Adrenal gland (tissue), 12 donors: ENCODE results near the gene ITGA2. TPM values are rescaled to one million over a fixed set of nuclear protein-coding genes. Genes with fewer than 3 reads are reported as not detected.

ENCODE experiments used
- DNase-seq, 7 donors: peaks; one replicate each; pipeline ENCODE4 v3.0.0-alpha.2; 2019 to 2020
- H3K27ac ChIP-seq, 5 donors: fragments of 200-600 bp; sonication (generic) in 4 of 5; 1 replicate in 3 of 5; 2 replicates in 2 of 5; pipeline versions ENCODE4 v1.5.1 to v1.8.0; 2016 to 2020; ENCODE audit warnings: mild to moderate bottlenecking in 1 of 5
- H3K27me3 ChIP-seq: fragments of 200-600 bp; 2 replicates; pipeline ENCODE4 v1.8.0; 2021
- H3K36me3 ChIP-seq, 2 donors: fragments of 200-600 bp; replicated peaks in 1 of 2; 1 replicate in 1 of 2; 2 replicates in 1 of 2; pipeline versions ENCODE4 v1.5.1 to v1.8.0; 2018 to 2022
- H3K4me1 ChIP-seq, 2 donors: fragments of 200-600 bp; replicated peaks in 1 of 2; 1 replicate in 1 of 2; 2 replicates in 1 of 2; pipeline versions ENCODE4 v1.5.1 to v1.8.0; 2018 to 2021
- H3K4me3 ChIP-seq, 4 donors: fragments of 200-600 bp; sonication (generic) in 3 of 4; one replicate each; pipeline ENCODE4 v1.5.1; 2016 to 2018
- H3K9me3 ChIP-seq, 3 donors: fragments of 200-600 bp; sonication (generic) in 1 of 3; replicated peaks in 1 of 3; 1 replicate in 2 of 3; 2 replicates in 1 of 3; pipeline versions ENCODE4 v1.5.1 to v1.8.0; 2016 to 2021
- POLR2A ChIP-seq, 2 donors: fragments of 450-650 bp; IDR thresholded peaks; one replicate each; pipeline ENCODE4 v1.6.1; 2017; ENCODE audit warnings: antibody characterized with exemption in 2 of 2, mild to moderate bottlenecking in 2 of 2, moderate library complexity in 1 of 2
- WGBS, 4 donors: extraction: QIAGEN DNeasy Blood & Tissue Kit in 2 of 4; methylation state at CpG; one replicate each; pipeline versions ENCODE4 v1.1.5 to v1.1.7; 2013 to 2017; 5-methylcytosine and 5-hydroxymethylcytosine counted together
- intact Hi-C, 2 donors: fragments of 100-400 bp; cut with DNase I; formaldehyde crosslinking; loops; one replicate each; pipeline versions ENCODE4 v1.14.1 to v1.15.0; 2022 to 2023
- polyA plus RNA-seq, 3 donors: library from polyadenylated mRNA; stranded (reverse); fragments of 200-250 nt in 2 of 3; fragments of 350-450 nt in 1 of 3; fragmentation: Illumina TruSeq in 1 of 3; extraction: RNeasy Lipid Tissue Mini Kit (QIAGEN cat#74804) in 1 of 3; gene quantifications; one replicate each; pipeline ENCODE4 v1.2.3, GENCODE V29; 2013 to 2014
- total RNA-seq, 9 donors: library from RNA; depleted of rRNA in 4 of 9; stranded (reverse); fragments of >200 nt in 4 of 9; fragments of 120-200 nt in 1 of 9; fragmentation: NEBNext Ultra II Directional in 1 of 9; extraction: Animal tissue kit (Norgen Biotek cat#: 25700) in 1 of 9; gene quantifications; one replicate each; pipeline versions ENCODE4 v1.1.0 to v1.2.4, GENCODE V29; 2013 to 2023
- TF ChIP-seq, protein P1 (sequence below), 6 experiments: fragments of 450-650 bp in 4 of 6; fragments of 200-600 bp in 2 of 6; sonication (generic) in 1 of 6; IDR thresholded peaks; 1 replicate in 5 of 6; 2 replicates in 1 of 6; pipeline versions ENCODE4 v1.5.1 to v1.8.0; 2016 to 2021; ENCODE audit warnings: antibody characterized with exemption in 6 of 6, mild to moderate bottlenecking in 2 of 6, moderate library complexity in 1 of 6
- donor health status: healthy with polysubstance abuse.
- donor health status: Bipolar disorder and iron deficiency.
- donor health status: DM: yes; HTN: yes; CAD: no.
- donor health status: DM: no; HTN: no; CAD: no.
- donor health status: DM: no; HTN: no; CAD: no.
- donor health status: DM: yes; HTN: yes; CAD: no.

The ITGA2 gene
- total and polyA plus RNA-seq, 12 donors: 1.8 to 127 (median 20.8) TPM

GRCh38 chr5:53017383-53017782, 28.2 kb downstream of the ITGA2 start:
- TF ChIP-seq, protein P1, sequence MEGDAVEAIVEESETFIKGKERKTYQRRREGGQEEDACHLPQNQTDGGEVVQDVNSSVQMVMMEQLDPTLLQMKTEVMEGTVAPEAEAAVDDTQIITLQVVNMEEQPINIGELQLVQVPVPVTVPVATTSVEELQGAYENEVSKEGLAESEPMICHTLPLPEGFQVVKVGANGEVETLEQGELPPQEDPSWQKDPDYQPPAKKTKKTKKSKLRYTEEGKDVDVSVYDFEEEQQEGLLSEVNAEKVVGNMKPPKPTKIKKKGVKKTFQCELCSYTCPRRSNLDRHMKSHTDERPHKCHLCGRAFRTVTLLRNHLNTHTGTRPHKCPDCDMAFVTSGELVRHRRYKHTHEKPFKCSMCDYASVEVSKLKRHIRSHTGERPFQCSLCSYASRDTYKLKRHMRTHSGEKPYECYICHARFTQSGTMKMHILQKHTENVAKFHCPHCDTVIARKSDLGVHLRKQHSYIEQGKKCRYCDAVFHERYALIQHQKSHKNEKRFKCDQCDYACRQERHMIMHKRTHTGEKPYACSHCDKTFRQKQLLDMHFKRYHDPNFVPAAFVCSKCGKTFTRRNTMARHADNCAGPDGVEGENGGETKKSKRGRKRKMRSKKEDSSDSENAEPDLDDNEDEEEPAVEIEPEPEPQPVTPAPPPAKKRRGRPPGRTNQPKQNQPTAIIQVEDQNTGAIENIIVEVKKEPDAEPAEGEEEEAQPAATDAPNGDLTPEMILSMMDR (IDR thresholded peaks at IDR 0.05): no peak
- TF ChIP-seq POLR2A (IDR thresholded peaks at IDR 0.05): no peak
- H3K4me1 ChIP-seq: peaks cover 0 to 10% of the 10 kb centered on the region in 2 donors
- no peaks in the 10 kb centered on the region for H3K36me3 ChIP-seq
- no peaks in the 10 kb centered on the region for H3K9me3 ChIP-seq
- 85 to 97% (median 91%) methylated on average over 4 to 5 of the region's 5 CpGs for WGBS, 4 donors
- no peak for DNase-seq
- no peak overlapping the region for H3K4me3 ChIP-seq
- intact Hi-C loops: no loop called here
- H3K27me3 ChIP-seq: no peaks in the 10 kb centered on the region
- H3K27ac ChIP-seq: no peak overlapping the region

GRCh38 chr5:53017794-53018391, 28.7 kb downstream of the ITGA2 start:
- 88 to 97% (median 94%) methylated on average over 3 to 10 of the region's 10 CpGs for WGBS, 4 donors
- H3K27me3 ChIP-seq: no peaks in the 10 kb centered on the region
- H3K4me1 ChIP-seq: peaks cover 2 to 15% of the 10 kb centered on the region in 2 donors
- no peak for DNase-seq
- H3K36me3 ChIP-seq: no peaks in the 10 kb centered on the region
- H3K27ac ChIP-seq: no peak overlapping the region
- no peak overlapping the region for H3K4me3 ChIP-seq
- intact Hi-C loops: no loop called here
- no peaks in the 10 kb centered on the region for H3K9me3 ChIP-seq
- no peak for TF ChIP-seq POLR2A (IDR thresholded peaks at IDR 0.05)
- TF ChIP-seq, protein P1 (IDR thresholded peaks at IDR 0.05): no peak

DNA sequence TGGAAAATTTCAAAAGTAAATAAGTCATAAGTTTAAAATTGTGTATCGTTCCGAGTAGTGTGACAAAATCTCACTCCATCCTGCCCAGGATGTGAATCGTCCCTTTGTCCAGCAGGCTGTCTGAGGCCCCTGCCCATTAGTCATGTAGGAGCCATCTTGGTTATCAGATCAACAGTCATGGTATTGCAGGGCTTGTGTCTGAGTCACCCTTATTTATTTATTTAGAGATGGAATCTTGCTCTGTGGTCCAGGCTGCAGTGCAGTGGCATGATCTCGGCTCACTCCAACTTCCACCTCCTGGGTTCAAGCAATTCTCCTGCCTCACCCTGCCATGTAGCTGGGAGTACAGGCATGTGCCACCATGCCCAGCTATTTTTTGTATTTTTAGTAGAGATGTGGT, 30.2 kb downstream of the ITGA2 start:
- WGBS, 4 donors: 65 to 77% (median 76%) methylated on average over 4 of the region's 4 CpGs
- Histone ChIP-seq H3K4me1 (peaks cover 16 to 22% of the 10 kb centered on the region in 2 donors), H3K36me3 (no peaks in the 10 kb centered on the region), H3K9me3 (no peaks in the 10 kb centered on the region), H3K27ac (no peak overlapping the region), H3K4me3 (no peak overlapping the region), H3K27me3 (no peaks in the 10 kb centered on the region)
- intact Hi-C loops: no loop called here
- peak in 4 of 7 donors; percentile 42 to 66 (median 44) for DNase-seq
- no peak for TF ChIP-seq POLR2A (IDR thresholded peaks at IDR 0.05)
- TF ChIP-seq, protein P1 (IDR thresholded peaks at IDR 0.05): no peak

GRCh38 chr5:53022930-53023511, 33.9 kb downstream of the ITGA2 start:
- Histone ChIP-seq H3K36me3 (no peaks in the 10 kb centered on the region), H3K27ac (peak overlapping the region in 2 of 5 donors; percentile 64 to 71), H3K9me3 (no peaks in the 10 kb centered on the region), H3K4me3 (no peak overlapping the region), H3K4me1 (peaks cover 25 to 32% of the 10 kb centered on the region in 2 donors), H3K27me3 (no peaks in the 10 kb centered on the region)
- WGBS, 4 donors: 57 to 74% (median 67%) methylated on average over 6 of the region's 6 CpGs
- DNase-seq: no peak
- no peak for TF ChIP-seq POLR2A (IDR thresholded peaks at IDR 0.05)
- TF ChIP-seq, protein P1 (IDR thresholded peaks at IDR 0.05): no peak
- intact Hi-C loops: no loop called here
